Motor neuron (in vitro differentiated cells): Measurements from ENCODE around the gene DMAC2L. TPM values are rescaled to one million over a fixed set of nuclear protein-coding genes. Genes with fewer than 3 reads are reported as not detected.

ENCODE experiments used
- ATAC-seq, 8 experiments: fragments of 200-7000 bp; cut with Tn5 transposase; replicated peaks in 6 of 8; 2 replicates each; pipeline ENCODE4 v1.8.0; 2021; ENCODE audit warnings: mild to moderate bottlenecking in 8 of 8, moderate library complexity in 8 of 8
- H3K27ac ChIP-seq, 2 donors: fragments of 250-450 bp; sonication (Bioruptor Pico); 2 replicates each; pipeline ENCODE4 v1.9.0; 2021; ENCODE audit warnings: antibody characterized with exemption in 2 of 2, mild to moderate bottlenecking in 2 of 2, moderate library complexity in 1 of 2
- H3K4me1 ChIP-seq, 2 donors: fragments of 250-450 bp; sonication (Bioruptor Pico); replicated peaks in 1 of 2; 2 replicates each; pipeline ENCODE4 v1.6.1; 2021; ENCODE audit warnings: antibody characterized with exemption in 2 of 2, mild to moderate bottlenecking in 2 of 2, moderate library complexity in 1 of 2
- H3K4me3 ChIP-seq, 5 donors: fragments of 250-450 bp; sonication (Bioruptor Pico); 2 replicates each; pipeline ENCODE4 v1.9.0; 2021; ENCODE audit warnings: antibody characterized with exemption in 5 of 5, mild to moderate bottlenecking in 5 of 5, moderate library complexity in 4 of 5
- WGBS, 10 experiments: fragments of 450-650 bp; shearing (Covaris generic); methylation state at CpG; one replicate each; pipeline ENCODE4 v1.0.0; 2022; 5-methylcytosine and 5-hydroxymethylcytosine counted together
- in situ Hi-C, 9 experiments: fragments of 400-800 bp; cut with MboI; loops; one replicate each; pipeline ENCODE4 v1.15.0; 2021; ENCODE audit warnings: low sequenced_read_pairs in 9 of 9, low pct_unique_long_range_greater_than_20kb in 2 of 9; ENCODE audit not compliant: unreplicated experiment in 9 of 9
- total RNA-seq, 8 experiments: library from RNA; unstranded; fragments of 300-600 nt; gene quantifications; 2 replicates each; pipeline versions ENCODE4 v1.2.3 to v1.2.4, GENCODE V29; 2022

The DMAC2L gene, protein sequence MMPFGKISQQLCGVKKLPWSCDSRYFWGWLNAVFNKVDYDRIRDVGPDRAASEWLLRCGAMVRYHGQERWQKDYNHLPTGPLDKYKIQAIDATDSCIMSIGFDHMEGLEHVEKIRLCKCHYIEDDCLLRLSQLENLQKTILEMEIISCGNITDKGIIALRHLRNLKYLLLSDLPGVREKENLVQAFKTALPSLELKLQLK
- 10 to 100 TPM in 7 of 8 experiments, 1 to 10 TPM in 1; 8.8 to 19.0 (median 11.2) TPM for total RNA-seq

DNA sequence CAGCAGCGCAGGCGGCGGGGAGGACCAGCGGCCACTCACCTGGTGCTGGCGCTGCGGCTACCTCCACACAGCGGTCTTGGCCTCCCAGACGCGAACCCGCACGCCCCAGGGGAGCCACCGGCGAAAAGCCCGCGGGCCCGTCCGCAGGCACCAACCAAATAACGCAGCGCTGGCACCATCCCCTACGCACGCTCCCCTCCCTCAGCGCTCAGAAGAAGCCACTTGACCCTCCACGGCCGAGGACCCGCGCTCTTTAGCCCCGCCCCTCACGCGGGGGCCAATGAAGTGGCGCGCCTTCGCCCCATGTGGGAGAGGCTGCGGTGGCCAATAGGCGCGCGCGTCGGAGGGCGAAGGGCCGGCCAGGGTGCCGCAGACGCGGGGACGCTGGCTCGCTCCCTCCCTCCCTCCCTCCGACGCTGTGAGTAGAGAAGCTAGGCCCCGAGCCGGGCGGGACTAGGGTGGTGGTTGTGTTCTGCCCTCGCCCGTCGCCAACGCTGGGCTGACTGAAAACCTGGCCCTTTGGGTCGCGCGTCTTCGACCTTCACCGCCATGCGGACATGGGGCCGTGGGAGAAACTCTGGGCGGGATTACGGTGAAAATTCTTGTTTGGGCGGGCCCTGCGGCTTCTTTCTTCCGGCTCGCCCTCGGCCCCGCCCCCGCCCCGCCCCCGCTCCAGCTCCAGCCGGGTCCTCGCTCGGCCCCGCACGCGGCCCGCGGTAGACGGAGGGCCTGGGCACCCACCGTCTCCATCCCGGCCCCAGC lies at the start of gene DMAC2L, which contains the start of gene L2HGDH:
DMAC2L (plus strand) TSS at position 353 of the 762 bp plus-strand sequence. CDS start 9,164 bp downstream, outside the sequence.
L2HGDH (minus strand) TSS at position 258 of the 762 bp plus-strand sequence; CDS start at position 179, 79 bp downstream.
- Histone ChIP-seq H3K4me1 (peaks cover 0 to 10% of the 10 kb centered on the region in 2 donors), H3K4me3 (peak within 1 kb of the TSS; percentile 67 to 98 (median 73)), H3K27ac (peak within 1 kb of the TSS; percentile 86 to 90)
- 0% methylated on average over 4 to 6 of the region's 83 CpGs; no CpG with 5 or more reads in 8 of the 10 experiments for WGBS, 10 experiments
- in situ Hi-C loops: loop anchor here in 2 of 9 experiments (25.0 kb wide), 1 partner anchor 225 kb away; the partner anchor contains the start of gene MAP4K5 (in 2 of the 2)
- peak; percentile 92 to 95 (median 95) for ATAC-seq

GRCh38 chr14:50262865-50263264 lies 49.3 kb upstream of the DMAC2L start:
- Histone ChIP-seq H3K4me1 (no peaks in the 10 kb centered on the region), H3K27ac (no peak overlapping the region), H3K4me3 (no peak overlapping the region)
- in situ Hi-C loops: no loop called here
- 0 to 100% (median 83%) methylated on average over 1 to 2 of the region's 2 CpGs; no CpG with 5 or more reads in 1 of the 10 experiments for WGBS, 10 experiments
- no peak for ATAC-seq

GRCh38 chr14:50263321-50263720 lies 48.8 kb upstream of the DMAC2L start:
- in situ Hi-C loops: no loop called here
- H3K4me3 ChIP-seq: no peak overlapping the region
- no peak for ATAC-seq
- WGBS, 10 experiments: 19 to 100% (median 76%) methylated on average over 1 to 4 of the region's 4 CpGs
- no peaks in the 10 kb centered on the region for H3K4me1 ChIP-seq
- no peak overlapping the region for H3K27ac ChIP-seq

DNA sequence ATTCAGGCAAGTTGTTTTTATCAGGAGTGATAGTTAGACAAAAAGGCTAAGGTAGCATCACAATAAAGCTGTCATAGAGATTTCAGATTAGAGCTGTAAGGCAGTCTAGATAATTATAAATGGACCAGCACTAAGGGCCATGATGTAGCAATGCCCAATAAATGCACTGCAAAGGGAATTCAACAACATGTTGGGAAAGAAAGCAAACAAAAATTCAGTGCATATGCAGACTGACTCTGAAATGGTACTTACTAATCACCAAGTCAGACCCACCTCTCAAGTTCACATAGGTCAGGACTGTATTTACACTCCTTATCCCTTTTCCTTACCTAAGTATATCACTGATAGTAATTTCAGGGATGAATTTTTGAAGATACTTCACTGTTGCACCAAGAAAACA lies 47.1 kb upstream of the DMAC2L start:
- Histone ChIP-seq H3K27ac (no peak overlapping the region), H3K4me3 (no peak overlapping the region), H3K4me1 (no peaks in the 10 kb centered on the region)
- in situ Hi-C loops: no loop called here
- peak in 3 of 8 experiments; percentile 32 to 73 (median 57) for ATAC-seq

DNA sequence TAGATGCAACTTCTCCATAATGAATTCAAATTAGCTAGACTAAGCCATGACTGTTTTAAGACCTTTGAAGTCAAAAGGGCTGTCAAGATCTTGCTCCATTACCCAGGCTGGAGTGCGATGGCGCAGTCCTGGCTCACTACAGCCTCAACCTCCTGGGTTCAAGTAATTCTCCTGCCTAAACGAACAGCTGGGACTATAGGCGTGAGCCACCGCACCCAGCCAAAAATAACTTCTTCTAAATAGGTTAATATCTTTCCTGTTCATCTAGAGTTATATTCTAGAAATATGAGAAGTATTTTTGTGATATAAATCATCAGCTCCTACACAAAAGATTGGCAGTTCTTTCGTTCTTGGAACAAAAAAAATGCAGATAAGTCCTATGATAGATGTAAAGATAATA lies 41.2 kb upstream of the DMAC2L start:
- no peak for ATAC-seq
- no peaks in the 10 kb centered on the region for H3K4me1 ChIP-seq
- in situ Hi-C loops: no loop called here
- whole genome bisulfite sequencing, 10 experiments: 88 to 100% (median 95%) methylated on average over 3 to 6 of the region's 6 CpGs
- no peak overlapping the region for H3K4me3 ChIP-seq
- no peak overlapping the region for H3K27ac ChIP-seq

- no peak overlapping the region for H3K27ac ChIP-seq
- 50 to 100% (median 100%) methylated on average over 1 of the region's 1 CpG; no CpG with 5 or more reads in 4 of the 10 experiments for WGBS, 10 experiments
- in situ Hi-C loops: no loop called here
- no peak overlapping the region for H3K4me3 ChIP-seq
- peak in 1 of 8 experiments; percentile 38 for ATAC-seq
- no peaks in the 10 kb centered on the region for H3K4me1 ChIP-seq
Observed at GRCh38 chr14:50272498-50272897, 39.6 kb upstream of the DMAC2L start.

DNA sequence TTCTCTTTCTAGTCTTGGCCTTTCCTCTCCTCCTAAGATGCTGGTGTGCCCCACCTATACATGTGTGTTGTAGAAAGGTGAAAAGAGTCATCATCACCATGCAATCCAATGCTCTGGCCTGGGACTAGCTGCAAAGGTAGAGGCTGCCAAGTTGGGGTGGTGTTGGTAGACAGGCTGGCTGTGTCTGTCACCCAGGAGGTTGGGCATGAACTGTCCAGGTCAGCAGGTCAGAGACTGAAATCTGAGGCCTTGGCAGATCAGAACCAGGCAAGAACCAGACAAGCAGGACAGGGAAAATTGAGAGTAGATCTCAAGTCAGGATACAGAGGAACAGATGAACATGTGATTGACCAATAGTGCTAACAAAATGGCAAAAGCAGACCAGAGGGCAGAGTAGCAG lies 26.3 kb upstream of the DMAC2L start:
- Histone ChIP-seq H3K4me1 (no peaks in the 10 kb centered on the region), H3K27ac (no peak overlapping the region), H3K4me3 (no peak overlapping the region)
- in situ Hi-C loops: no loop called here
- no peak for ATAC-seq

DNA sequence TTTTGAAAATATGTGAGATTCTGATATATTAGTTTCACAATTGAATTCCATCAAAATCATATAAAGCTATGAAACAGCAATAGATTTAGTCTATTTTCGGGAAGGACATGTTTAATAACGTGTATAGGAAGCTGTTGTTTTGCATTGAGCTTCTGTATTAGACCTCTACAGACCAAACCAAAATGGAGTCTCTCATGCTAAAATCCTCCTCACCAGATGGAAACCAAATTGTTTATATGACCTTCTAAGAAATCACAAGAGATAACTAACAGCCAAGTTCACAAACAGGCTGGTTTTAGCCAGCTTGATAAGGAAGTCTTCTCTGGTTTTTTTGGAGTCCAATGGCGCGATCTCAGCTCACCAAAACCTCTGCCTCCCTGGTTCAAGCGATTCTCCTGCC lies 24.0 kb upstream of the DMAC2L start:
- 86 to 100% (median 96%) methylated on average over 1 to 5 of the region's 5 CpGs; no CpG with 5 or more reads in 1 of the 10 experiments for WGBS, 10 experiments
- no peak overlapping the region for H3K27ac ChIP-seq
- in situ Hi-C loops: no loop called here
- H3K4me1 ChIP-seq: no peaks in the 10 kb centered on the region
- ATAC-seq: no peak
- H3K4me3 ChIP-seq: no peak overlapping the region

GRCh38 chr14:50290306-50290705 lies 21.8 kb upstream of the DMAC2L start:
- in situ Hi-C loops: no loop called here
- WGBS, 10 experiments: 74 to 100% (median 84%) methylated on average over 1 to 5 of the region's 5 CpGs
- no peak for ATAC-seq
- Histone ChIP-seq H3K27ac (no peak overlapping the region), H3K4me1 (no peaks in the 10 kb centered on the region), H3K4me3 (no peak overlapping the region)

DNA sequence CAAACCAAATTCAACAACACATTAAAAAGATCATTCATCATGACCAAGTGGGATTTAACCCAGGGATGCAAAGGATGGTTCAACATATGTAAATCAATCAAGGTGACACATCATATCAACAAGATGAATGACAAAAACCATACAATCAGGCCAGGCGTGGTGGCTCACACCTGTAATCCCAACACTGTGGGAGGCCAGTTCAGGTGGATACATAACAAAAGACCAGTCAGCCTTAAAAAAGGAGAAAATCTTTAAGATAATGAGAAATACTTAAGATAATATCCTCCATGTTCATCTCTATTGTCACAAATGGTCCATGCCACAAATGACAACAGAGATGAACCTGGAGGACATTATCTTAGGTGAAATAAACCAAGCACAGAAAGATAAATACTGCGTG lies 12.5 kb upstream of the DMAC2L start:
- WGBS, 10 experiments: 80 to 100% (median 94%) methylated on average over 1 to 2 of the region's 2 CpGs; no CpG with 5 or more reads in 1 of the 10 experiments
- in situ Hi-C loops: no loop called here
- H3K4me3 ChIP-seq: no peak overlapping the region
- H3K4me1 ChIP-seq: no peaks in the 10 kb centered on the region
- no peak for ATAC-seq
- no peak overlapping the region for H3K27ac ChIP-seq

GRCh38 chr14:50301914-50302313 lies 10.2 kb upstream of the DMAC2L start:
- H3K27ac ChIP-seq: no peak overlapping the region
- ATAC-seq: no peak
- in situ Hi-C loops: loop anchor here in 2 of 9 experiments (25.0 kb wide), 1 partner anchor 235 kb away; the partner anchor contains the start of gene MAP4K5 (in 2 of the 2)
- H3K4me3 ChIP-seq: no peak overlapping the region
- no peaks in the 10 kb centered on the region for H3K4me1 ChIP-seq

- H3K27ac ChIP-seq: no peak overlapping the region
- H3K4me1 ChIP-seq: no peaks in the 10 kb centered on the region
- no peak overlapping the region for H3K4me3 ChIP-seq
- no peak for ATAC-seq
- WGBS, 10 experiments: 84 to 100% (median 95%) methylated on average over 2 to 8 of the region's 8 CpGs
- in situ Hi-C loops: loop anchor here in 2 of 9 experiments (25.0 kb wide), 1 partner anchor 233 kb away; the partner anchor contains the start of gene MAP4K5 (in 2 of the 2)
Observed at GRCh38 chr14:50303744-50304471, 8.2 kb upstream of the DMAC2L start.
